Testis (tissue), 2 donors: ENCODE data around the gene PJVK.

Source experiments
- CTCF ChIP-seq, 3 experiments: fragments of 450-650 bp in 2 of 3; fragments of 200-600 bp in 1 of 3; sonication (generic) in 1 of 3; IDR thresholded peaks; one replicate each; pipeline ENCODE4 v1.5.1; 2016 to 2019; ENCODE audit warnings: antibody characterized with exemption in 3 of 3, mild to moderate bottlenecking in 2 of 3, moderate library complexity in 1 of 3
- POLR2A ChIP-seq: fragments of 450-650 bp; IDR thresholded peaks from one replicate; pipeline ENCODE4 v1.6.1; 2017; ENCODE audit warnings: antibody characterized with exemption, mild to moderate bottlenecking, moderate library complexity

- TF ChIP-seq CTCF (IDR thresholded peaks at IDR 0.05), result no peak
- TF ChIP-seq POLR2A, result no peak
Measured at GRCh38 chr2:178482437-178482836, 31.3 kb downstream of the PJVK start.
